CD4-positive, alpha-beta T cell treated with Interleukin-15 for 1 hour (primary cell): ENCODE data around the gene OSTN.
"Not testable (repeated sequence)": the region's sequence is repeated elsewhere in the genome, so short reads cannot be mapped to it uniquely, and the experiment has no call there.

Experiments used
- DNase-seq: peaks from one replicate; pipeline ENCODE4 v3.0.0-alpha.2; 2020

The OSTN gene

DNA sequence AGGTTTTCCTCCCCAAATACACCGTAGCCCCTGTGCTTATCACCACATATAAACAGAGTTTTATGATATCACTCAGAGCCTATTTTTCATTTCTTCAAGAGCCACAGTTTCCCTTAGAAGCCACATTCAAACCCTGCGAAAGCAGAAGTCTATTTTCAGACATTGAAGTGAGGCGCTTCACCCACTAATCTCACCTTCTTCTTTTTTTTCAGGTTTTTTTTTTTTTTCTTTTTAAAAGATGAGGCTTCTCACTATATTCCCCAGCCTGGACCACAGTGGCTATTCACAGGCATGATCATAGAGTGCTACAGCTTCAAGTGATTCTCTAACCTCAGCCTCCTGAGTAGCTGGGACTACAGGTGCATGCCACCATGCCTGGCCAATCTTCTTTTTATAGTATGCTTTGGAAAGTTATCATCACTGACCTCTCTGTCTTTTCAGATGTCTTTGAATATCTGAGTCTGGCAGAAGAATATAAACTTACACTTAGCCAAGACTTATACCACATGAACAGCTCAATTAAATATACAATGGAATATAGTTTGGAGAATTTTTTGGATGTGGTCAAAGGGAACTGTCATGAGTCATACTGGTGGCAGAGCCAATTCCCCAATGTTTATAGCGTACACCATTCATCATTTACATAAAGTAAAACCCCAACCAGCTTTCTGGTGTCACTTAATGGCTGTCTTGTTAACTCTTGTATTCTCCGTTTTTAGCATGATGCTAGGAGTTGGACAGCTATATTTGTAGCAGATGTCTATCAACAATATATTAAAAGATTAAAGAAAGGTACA is 70.4 kb downstream of the OSTN start:
- DNase-seq: no peak

DNA sequence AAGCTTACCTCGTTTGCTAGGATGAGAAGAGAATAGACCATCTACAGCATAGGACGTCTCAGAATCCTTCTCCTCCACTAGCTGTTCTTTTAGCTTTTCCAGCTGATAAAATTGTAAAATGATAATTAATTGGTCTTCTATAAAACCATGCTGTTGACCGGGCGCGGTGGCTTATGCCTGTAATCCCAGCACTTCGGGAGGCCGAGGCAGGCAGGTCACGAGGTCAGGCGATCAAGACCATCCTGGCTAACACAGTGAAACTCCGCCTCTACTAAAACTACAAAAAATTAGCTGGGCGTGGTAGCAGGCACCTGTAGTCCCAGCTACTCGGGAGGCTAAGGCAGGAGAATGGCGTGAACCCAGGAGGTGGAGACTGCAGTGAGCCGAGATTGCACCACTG is 76.2 kb downstream of the OSTN start:
- DNase-seq: not testable (repeated sequence)

DNA sequence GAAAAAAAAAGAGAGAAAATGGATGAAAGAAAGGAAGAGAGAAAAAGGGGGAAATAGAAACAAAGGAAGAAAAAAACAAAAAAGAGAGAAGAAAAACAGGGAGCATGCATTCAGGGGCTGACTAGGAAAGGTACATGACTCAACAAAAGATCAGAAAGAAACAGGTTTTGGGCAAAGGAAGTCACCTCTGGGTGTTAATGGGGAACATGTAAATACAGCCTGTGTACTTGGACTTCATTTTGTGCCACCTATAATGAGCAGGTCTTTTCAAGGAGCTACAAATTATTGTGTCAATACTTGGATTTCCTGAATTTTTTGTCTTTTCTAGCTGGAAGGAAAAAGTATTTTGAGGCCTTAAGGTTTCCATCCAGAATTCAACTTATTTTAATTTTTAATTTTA is 76.7 kb downstream of the OSTN start:
- no peak for DNase-seq

DNA sequence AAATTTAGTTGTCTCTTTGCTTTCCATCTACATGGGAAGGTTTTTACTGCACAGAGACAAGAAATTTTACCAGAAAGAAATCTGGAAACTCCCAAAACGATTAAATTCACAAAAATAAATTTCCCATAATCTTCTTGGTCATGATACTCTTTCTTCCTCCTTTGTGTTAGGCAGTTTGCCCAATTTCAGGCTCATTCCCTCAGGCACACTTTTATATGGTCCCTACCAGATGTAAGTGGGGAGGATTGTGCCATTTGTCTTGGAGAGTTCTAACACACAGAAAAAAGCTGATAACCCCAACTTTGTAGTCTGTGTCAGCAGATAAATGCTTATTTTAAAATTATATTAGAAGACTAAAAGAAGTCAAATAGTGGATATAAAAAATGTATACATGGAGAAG is 81.1 kb downstream of the OSTN start:
- no peak for DNase-seq

DNA sequence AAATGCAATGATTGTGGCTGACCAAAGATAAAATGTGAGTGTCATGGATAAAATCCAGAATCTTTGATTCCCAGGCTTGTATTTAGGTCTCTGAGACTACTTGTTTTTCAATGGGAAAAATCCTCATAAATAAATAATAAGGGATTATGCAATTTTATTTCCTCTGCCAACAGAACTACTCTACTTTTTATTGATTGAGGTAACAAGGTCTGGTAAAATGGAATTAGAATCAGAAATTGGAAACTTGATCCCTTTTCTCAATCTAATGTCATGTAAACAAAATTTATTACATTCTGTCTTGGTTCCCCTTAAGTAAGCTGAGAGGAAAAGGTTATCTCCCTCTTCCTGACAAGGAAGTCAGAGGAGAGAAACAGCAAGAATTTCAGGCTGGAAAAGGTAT is 81.8 kb downstream of the OSTN start:
- no peak for DNase-seq

DNA sequence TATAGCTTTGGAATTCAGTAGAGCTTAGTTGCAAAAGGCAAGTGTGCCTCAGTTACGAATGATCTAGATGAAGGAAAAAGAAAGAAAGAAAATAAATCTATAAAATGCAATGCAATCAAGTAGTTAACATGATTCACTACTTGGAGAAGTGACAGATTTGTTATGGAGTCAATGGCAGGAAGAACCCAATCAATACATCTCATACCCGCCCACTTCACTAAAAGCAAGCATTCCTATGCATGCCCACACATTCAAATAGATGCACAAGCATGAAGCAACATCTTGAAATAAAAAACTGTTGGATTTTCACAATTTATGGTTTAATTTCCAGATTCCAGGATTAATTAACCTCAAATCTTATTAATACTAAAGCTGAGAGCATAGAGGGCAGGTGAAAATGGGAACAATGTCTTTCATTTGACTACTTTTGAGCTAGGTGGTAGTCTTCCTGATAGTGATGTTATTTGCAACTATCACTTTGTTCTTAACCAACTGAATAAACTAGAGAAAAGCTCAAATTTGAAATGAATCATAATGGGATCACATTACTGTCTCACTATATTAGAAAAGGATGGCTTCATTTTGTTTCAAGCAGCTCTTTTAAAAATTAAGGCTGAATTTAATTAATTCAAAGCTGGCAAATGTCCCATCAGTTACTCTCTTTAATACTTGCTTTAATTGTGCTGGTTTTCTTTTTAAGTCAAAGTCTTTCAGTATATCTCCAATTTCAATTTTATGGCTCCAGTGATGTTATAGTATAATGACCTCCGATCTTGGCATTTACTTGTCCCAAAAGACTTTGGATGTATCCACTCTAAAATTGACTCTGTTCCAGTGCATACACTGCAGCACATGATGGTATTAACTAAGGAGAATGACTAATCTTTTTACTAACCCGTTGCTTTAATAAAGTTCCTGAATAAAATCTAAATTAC is 83.5 kb downstream of the OSTN start:
- DNase-seq: no peak

DNA sequence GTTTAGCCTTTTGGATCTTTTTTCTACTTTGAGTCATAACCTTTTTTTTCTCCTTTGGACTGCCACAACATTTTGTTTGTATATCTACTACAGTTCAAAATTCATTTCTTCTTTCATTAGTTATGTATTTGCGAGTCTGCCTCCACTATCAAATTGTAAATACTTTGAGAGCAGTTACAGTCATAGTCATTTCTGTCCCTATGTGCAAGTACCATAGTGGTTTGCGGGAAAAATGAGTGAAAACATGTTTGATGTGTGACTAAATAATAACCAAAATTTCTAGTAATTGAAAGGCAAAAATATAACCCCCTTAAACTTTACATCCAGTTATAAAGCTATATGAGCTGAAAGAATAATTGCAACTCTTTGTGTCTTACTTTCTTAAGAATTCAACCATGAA is 84.4 kb downstream of the OSTN start:
- no peak for DNase-seq

DNA sequence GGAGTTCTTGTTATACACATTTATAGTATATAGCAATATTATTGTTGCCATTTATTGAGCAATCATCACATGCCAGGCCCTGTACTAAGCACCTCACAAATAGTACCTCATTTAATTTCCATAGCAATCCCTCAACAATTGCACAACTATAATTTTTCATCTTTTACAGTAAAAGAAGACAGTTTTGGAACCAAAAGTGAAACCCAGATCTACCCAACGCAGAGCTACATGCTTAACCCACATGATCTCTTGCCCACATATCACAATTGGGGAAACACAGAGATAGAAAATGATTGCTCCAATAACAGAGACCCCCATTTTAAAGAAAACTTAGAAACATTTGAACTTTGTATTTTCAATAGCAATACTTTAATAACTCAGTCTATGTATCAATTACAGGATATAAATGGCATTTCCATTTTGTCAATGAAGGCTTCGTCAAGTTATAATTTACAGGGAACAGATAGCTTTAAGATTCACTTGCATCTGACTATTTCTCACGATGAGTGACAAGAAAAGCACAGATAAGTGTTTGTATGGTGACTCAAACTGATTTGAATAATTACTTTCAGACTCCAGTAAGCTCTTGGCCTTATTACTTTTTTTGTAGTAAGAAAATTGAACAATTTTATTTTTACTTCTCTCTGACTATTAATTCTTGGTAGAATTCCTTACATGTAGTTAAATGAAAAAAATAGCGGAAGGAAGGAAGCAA is 91.4 kb downstream of the OSTN start:
- DNase-seq: no peak

DNA sequence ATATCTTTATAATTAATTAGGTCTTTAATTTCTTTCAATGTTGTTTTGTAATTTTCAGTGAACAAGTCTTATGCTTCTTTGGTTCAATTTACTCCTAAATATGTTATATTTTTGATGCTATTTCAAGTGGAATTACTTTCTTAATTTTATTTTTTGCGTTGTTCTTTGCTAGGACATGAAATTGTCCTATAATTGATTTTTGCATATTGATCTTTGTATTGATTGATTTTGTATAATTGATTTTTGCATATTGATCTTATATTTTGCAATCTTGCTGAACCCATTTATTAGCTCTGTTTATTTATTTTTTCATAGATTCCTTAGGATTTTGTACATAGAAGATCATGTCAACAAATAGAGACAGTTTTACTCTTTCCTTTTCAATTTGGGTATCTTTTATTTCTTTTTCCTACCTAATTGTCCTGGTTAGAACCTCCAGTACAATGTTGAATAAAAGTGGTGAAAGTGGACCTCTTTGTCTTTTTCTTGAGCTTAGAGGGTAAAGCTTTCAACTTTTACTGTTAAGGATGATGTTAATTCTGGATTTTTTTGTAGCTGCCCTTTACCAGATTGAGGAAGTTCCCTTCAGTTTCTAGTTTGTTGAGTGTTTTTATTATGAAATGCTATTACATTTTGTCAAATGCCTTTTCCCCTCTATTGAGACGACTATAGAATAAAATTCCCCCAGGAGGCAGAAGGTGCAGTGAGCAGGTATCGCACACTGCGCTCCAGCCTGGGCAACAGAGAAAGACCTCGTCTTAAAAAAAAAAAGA is 93.4 kb downstream of the OSTN start:
- no peak for DNase-seq

DNA sequence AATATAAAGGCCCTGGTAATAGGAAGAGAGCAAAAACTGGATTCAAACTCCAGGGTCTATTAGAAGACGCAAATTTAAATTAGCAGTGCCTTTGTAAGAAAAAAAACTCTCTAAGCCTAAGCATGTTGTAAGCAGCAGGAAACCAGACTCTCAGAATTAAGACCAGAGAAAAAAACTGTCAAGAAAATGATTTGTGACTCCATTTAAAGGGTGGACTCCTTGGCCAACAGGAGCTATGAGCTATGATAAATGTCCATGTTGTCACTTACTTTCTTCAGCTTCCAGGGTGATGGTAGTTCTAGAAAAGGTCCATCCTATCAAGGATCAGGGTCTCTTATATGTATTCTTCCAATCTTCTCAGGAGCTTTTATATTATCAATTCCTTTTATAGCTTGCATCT is 95.2 kb downstream of the OSTN start:
- DNase-seq: no peak

DNA sequence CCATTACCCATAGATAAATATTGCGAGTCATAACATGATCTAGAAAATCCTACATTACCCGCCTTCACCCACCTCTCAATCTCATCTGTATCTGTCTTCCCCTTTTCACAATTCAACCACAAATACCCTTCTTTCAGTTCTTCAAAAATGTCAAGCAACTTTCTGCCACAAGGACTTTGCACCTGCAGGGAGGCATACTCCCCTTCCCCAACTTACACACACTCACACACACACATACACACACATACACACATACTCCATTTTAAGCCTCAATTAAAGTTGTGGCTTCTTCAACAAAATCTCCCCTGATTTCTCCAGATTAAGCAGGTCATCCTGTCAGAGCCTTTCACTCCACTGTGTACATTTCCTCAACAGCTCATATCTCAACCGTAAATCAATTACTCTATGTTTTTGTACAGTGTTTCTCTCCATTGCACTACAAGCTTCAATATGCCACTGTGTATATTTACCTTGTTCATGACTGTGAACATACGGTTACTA is 97.0 kb downstream of the OSTN start:
- peak; percentile 29 for DNase-seq

DNA sequence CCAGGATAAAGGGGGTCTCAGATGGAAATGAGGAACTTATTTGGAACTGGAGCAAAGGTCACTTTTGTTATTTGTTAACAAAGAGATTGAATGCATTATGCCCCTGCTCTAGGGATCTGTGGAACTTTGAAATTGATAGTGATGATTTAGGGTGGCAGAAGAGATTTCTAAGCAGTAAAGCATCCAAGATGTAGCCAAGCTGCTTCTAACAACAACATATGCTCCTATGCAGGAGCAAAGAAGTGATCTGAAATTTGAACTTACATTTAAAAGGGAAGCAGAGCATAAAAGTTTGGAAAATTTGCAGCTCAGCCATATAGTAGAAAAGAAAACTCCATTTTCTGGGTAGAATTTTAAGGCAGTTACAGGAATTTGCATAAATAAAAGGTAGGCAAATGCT is 99.8 kb downstream of the OSTN start:
- no peak for DNase-seq

DNA sequence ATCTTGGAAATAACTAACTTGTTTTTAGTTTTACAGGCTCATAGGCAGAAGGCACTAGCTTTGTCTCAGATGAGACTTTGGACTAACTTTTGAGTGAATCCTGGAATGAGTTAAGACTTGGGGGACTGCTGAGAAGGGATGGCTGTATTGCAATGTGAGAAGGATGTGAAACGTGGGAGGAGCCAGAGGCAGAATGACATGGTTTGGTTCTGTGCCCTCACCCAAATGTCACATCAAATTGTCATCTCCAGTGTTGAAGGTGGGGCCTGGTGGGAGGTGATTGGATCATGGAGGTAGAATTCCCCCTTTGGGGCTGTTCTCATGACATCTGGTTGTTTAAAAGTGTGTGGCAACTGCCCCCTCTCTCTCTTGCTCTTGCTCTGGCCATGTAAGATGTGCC is 101.4 kb downstream of the OSTN start:
- no peak for DNase-seq

DNA sequence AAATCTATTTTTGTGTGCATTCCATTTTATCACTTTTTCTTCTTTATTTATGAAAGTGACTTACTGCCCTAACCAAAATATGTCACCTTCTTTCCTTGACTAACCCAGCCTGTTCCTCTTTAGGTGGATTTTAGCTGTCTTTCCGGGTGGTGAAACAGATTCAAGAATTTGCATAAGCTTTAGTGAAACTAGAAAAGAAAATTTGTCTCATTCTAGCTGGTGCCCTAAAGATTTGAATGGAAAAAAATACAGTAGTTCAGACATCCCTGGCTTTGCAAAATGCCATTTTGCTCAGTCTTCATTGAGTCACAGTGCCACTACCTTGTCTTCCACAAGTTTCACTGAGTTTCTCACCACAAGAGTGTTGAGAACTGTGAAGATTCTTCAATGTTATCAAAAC is 102.0 kb downstream of the OSTN start:
- no peak for DNase-seq

DNA sequence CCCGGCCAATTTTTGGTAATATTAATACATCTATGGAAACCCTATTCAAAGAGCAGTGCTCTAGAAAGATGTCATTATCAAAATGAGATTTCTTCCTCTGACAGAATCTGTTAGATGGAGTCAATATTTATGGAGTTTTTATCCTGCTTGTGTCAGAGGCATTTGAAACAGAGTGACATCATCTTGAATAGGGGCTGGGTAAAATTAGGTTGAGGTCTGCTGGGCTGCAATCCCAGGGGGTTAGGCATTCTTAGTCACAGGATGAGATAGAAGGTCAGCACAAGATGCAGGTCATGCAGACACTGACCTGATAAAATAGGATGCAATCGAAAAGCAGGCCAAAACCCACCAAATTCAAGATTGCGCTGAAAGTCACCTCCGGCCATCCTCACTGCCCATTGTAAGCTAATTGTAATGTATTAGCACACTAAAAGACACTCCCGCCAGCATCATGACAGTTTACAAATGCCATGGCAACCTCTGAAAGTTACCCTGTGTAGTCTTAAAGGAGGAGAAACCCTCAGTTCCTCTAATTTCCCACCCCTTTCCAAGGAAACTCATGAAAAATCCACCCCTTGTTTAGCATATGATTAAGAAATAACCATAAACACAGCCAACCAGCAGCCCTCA is 102.9 kb downstream of the OSTN start:
- no peak for DNase-seq

DNA sequence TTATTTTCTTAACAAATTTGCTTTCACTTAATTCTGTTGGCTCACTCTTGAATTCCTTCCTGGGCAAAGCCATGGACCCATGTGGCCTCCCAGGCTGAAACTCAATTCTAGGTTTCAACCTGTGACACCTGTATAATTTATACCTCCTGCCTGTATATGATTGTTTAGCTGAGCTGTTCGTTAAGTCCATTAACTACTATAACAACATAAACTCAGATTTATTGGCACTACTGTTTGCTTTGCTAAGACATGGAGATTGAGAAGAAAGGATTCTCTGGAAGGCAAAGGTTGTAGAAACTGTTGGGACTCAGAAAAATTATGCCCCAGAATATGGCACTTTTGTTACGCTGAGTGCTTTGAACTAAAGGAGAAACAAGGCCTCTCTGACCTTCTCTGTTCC is 103.4 kb downstream of the OSTN start:
- DNase-seq: no peak

DNA sequence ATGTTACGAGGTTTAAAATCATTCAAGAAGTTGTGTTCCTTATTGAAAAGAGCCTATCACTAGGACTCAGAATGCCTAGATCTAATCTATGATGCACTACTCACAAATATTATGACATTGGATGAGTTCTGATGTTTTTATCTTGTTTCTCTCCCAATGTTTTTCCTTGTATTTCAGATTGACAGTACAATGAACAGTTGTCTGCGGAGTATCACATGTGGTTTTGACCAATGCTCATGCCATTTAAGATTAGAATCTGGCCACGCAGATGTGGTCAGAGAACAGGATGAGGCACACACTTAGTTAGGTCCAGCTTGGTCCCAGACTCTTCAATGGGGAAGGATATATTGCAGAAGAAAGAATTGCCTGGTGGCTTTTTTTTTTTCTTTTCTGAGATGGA is 104.6 kb downstream of the OSTN start:
- no peak for DNase-seq

DNA sequence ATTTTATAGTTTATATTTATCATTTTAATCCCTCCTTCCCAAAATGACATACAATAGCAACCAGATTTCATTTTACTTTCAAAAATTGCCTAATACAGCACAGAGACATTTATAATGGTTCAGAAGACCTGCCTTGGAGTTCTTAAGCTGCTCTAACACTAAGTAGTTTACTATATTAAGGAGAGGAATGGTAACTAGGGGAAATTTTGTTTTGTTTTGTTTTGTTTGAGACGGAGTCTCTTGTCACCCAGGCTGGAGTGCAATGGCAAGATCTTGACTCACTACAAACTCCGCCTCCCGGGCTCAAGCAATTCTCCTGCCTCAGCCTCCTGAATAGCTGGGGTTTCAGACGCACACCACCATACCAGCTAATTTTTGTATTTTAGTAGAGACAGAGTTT is 107.4 kb downstream of the OSTN start:
- DNase-seq: no peak

DNA sequence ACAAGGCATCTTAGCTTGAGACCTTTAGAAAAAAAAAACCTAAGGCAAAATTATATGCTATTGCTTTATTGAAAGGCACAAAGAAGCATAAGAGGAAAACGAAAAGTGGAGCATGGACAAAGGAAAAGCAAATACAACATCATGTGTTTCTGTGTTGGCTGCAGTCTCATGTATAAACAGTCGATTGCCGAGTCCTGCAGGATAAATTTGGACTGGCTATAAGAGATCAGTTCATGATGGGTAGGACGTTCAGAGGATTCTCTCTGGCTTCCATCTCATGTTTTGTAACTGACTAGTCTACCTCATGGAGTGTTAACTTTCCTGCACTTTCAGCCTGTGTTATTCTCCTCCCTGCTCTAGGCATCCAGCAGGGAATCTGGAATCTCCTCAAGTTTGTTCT is 108.3 kb downstream of the OSTN start:
- DNase-seq: no peak

DNA sequence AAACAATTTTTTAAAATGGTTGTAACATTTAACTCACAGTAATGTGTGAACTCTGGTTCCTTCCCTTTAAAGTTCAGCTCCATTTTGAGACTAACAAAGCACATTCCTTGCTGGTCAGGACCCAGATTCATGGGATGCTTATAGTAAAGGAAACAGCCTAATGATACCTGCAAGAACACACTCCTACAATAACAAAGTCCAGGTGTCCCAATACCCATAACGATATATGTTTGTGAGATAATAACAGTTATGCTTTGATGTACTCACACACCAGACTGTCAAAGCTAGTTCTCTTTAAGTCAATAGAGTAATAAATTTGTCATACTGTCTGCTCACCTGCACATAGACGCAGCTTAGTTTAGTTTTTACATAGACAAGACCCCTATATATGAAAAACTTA is 114.3 kb downstream of the OSTN start:
- DNase-seq: no peak

DNA sequence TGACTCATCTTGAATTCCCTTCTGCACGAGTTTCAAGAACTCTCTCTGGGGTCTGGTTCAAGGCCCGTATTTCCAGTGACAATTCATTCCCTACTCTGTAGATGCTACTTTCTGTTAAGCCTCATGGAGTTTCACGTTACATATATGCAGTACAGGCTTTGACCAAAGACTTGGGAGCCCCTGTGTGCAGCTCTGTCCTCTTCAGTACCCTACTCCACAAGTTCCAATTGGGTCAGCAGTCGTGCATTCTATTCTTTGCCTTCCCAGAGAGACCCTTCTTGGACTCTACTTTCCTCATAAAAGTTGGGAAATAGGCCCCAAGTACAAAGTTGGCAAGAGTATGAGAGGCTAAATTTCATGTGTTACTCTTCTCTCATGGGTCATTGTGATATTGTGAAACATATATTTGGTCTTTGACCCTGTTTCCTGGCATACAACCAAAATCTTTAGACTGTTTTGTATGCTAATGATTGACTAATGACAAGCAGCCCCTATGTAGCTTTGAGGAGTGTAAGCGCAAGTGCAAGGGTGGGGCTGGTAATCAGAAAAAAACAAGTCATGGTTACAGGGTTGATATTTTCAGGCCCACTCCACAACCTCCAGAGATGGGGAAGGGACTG is 115.2 kb downstream of the OSTN start:
- DNase-seq: no peak
